ENCODE data around the gene RLIM.
"Not testable (repeated sequence)": the region's sequence is repeated elsewhere in the genome, so short reads cannot be mapped to it uniquely, and the experiment has no call there.

RLIM gene, protein sequence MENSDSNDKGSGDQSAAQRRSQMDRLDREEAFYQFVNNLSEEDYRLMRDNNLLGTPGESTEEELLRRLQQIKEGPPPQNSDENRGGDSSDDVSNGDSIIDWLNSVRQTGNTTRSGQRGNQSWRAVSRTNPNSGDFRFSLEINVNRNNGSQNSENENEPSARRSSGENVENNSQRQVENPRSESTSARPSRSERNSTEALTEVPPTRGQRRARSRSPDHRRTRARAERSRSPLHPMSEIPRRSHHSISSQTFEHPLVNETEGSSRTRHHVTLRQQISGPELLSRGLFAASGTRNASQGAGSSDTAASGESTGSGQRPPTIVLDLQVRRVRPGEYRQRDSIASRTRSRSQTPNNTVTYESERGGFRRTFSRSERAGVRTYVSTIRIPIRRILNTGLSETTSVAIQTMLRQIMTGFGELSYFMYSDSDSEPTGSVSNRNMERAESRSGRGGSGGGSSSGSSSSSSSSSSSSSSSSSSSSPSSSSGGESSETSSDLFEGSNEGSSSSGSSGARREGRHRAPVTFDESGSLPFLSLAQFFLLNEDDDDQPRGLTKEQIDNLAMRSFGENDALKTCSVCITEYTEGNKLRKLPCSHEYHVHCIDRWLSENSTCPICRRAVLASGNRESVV

DNA sequence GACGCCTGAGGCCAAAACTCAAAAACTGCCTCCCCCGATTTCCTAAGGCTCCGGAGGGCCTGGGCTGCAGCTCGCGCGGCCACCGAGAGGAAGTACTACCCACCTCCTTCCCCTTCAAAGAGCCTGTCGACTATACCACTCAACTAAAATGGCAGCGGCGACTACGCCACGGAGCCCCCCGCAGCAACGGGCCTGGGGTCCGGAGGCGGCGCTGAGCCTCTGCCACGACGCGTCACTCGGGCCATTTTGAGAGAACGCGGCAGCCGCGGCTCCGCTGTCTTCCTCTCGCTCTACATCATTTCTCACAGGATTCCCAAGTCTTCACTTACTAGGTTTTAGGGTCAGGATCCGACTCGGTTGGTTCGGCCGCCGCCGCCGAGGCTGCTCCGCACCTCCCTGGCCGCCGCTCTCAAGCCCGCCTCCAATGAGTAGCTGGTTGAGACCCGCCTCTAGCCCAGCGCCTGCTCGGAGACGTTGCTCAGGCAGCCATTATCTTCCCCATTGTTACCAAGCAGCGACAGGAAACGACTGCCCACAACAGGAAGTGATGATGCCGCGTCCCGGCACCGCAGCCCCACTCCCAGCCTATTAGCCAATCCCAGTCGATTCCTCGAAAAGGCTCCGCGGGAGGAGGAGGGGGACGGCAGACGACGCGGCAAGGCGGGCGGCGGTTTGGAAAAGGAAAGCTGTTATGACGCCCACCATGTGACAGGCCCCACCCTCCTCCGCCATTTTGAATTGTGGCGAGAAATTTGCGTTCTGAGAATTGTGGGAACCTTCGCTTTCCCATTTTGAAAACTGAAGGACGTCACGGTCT, at the start of gene RLIM:
RLIM (minus strand) TSS at position 532 of the 817 bp plus-strand sequence. CDS start 18,647 bp downstream, outside the sequence.
- DNase-seq, result peak; percentile 91

DNA sequence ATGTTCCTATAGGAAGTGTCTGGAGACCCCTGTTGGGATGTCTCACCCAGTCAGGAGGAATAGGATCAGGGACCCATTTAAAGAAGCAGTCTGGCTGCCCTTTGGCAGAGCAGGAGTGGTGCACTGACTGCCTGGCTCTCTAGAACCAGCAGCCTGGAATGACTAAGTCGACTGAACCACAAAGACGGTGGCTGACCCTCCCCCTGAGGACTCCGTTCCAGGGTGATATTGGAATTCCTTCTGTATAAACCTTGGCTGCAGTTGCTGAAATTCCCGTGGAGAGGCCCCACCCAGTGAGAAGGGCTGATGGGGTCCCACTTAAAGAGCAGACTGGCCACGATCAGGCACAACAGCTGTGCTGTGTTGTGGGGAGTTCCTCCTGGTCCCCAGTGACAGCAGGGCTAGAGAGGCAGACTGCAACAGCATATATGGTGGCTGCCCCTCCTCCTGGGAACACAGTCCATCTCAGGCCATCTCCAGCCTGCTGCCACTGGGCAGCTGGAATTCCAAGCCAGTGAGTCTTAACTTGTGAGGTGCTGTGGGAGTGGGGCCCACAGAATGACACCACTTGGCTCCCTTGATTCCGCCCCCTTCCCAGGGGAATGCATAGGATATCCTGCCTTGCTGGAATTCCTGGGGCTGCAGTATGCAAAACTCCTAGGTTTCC, 41.8 kb upstream of the RLIM start:
- no peak for DNase-seq

DNA sequence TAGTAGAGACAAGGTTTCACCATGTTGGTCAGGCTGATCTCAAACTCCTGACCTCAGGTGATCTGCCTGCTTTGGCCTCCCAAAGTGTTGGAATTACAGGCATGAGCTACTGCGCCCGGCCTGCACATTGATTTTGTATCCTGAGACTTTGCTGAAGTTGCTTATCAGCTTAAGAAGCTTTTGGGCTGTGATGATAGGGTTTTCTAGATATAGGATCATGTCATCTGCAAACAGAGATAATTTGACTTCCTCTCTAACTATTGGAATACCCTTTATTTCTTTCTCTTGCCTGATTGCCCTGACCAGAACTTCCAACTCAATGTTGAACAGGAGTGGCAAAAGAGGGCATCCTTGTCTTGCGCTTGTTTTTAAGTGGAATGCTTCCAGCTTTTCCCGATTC, 40.5 kb upstream of the RLIM start:
- DNase-seq, result not testable (repeated sequence)

DNA sequence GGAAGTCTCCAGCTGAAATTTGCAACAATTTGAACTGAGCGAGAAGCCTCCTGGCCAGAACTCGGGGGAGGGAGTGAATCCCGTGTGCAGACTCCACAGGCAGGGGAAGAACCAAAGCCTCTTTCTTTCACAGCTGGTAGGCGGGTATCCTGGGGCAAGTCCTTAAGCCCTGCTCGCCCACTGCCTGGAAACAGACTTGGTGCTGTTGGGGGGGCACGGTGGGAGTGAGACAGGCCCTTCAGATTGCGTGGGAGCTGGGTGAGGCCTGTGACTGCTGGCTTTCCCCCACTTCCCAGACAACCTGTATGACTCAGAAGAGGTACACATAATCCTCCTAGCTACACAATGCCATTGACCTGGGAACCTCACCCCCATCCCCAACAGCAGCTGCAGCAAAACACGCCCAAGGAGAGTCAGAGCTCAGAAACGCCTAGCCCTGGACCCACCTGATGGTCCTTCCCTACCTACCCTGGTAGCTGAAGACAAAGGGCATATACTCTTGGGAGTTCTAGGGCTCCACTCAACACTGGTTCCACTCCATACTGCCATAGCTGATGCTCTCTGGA, 22.4 kb upstream of the RLIM start:
- no peak for DNase-seq

DNA sequence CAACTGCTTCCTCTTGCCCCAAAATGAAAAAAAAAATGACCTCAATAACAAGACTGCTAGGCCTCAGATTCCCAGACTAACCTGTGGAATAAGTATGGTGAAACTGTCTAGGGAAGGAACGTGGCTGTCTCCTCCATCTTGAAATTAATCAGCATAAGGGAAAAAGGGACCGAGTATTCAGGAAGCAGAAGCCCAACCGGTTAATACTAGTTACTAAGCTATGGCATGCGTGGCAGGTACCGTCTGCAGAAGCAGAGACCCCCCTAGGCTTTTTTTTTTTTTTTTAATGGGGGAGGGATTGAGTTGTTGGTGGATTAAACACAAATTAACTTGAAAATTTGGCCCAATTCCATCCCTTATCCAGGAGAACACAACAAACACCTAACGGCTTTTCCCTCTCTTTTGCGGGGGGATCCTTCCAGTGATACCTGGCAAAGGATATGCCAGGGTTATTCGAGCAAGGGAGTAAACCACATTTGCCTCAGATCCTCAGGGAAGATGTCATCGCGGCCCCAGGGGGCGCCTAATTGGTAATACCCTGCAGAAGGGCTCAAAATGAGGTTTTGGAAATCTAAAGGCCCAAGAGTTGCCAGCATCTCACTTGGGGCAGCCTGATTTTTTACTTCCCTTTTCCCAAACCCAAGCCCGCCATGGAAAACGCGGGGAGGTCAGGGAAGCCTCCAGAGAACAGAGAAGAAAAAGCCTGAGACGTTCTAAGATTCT, 893 bp downstream of the RLIM start:
- DNase-seq, result no peak

DNA sequence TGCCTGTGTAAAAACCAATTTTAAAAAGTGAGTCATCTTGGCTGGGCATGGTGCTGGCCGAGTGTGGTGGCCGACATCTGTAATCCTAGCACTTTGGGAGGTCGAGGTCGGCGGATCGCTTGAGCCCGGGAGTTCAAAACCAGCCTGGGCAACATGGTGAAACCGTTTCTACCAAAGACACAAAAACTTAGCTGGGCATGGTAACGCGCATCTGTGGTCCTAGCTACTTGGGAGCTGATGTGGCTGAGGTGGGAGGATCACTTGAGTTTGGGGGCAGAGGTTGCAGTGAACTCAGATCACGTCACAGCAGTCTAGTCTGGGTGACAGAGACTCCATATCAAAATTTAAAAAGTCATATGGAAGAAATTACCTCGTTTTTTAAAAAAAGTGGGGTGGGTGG, 7.6 kb downstream of the RLIM start:
- no peak for DNase-seq

DNA sequence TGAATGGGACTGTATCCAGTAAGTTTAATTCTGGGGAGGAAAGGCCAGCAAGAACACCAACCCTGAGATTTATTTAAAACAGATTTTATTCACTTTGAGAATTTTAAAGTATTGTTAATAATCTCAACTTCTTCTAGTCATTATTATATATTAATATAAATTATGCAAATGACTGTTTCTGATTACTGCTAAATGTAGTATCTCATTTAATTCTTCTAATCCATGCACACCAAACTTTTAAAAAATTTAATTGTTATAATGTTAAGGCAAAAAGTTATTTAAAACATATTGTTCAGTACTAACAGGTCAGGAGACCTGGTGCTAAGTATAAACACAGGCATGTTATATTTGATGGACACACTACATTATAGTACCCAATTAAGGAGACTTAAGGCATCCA, 8.1 kb downstream of the RLIM start:
- DNase-seq, result no peak

DNA sequence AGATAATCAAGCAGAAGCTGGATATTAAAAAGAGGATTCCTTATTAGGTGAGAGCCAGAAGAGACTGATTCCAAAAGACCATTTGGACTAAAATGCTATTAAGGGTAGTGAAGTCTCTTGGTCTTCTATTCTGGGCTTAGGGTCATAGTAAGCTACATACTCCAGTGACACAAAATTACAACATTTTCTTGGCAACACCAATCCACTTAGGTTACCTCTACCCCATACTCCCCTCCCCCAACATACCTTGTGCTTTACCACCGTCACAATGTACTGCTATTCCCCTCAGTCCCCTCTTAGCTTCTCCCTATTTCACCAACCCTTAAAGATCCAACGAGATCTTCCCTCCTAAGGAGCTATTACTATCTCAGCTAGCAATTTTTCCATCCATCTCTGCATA, 11.4 kb downstream of the RLIM start:
- no peak for DNase-seq

DNA sequence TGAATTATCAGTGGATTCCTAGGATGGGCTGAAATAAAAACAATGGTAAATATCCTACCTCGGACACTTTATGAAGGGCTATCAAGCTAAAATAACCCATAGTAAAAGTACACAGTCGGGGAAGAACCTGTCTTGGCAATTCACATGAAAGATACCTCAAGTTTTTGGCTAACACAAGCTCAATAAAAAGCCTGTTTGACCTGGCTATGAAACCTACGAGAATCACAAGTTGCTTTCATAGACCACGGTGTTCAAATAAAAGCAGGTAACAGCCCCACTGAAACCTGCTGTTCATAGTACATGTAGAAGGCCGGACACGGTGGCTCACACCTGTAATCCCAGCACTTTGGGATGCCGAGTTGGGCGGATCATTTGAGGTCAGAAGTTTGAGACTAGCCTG, 12.3 kb downstream of the RLIM start:
- DNase-seq, result no peak

DNA sequence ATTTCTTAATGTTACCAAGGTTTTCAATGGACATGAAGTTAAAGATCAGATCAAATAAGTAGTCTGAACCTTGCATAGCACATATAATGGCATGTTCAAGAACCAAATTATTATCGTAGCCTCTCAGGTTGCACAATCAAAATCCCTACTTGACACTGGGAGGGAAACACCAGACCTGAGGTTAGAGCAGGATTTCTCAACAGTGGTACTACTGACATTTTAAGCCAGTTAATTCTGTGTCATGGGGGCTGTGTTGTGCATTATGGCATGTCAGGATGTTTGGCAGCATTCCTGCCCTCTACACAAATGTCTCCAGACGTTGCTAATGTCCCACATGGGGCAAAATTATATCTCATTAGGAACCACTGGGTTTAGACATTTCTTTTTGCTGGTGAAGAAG, 20.8 kb downstream of the RLIM start:
- no peak for DNase-seq

DNA sequence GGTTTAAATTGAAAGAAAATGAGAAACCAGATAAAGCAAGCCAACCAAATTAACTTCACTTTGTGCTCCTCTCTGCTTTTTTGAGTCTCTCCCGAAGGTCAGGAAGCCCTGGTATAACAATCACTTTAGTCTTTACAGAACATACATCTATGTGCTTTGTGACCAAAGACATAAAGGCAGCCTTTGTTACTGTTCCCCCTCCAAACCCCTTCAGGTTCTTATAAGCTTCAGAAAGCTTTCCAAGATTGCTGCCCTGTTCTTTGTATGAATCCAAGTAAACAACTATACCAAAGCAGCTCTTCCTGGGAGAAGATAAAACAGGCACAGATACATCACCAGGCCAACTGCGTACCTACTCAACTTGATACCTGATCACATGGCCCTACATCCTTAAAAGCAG, 28.7 kb downstream of the RLIM start:
- DNase-seq, result no peak

DNA sequence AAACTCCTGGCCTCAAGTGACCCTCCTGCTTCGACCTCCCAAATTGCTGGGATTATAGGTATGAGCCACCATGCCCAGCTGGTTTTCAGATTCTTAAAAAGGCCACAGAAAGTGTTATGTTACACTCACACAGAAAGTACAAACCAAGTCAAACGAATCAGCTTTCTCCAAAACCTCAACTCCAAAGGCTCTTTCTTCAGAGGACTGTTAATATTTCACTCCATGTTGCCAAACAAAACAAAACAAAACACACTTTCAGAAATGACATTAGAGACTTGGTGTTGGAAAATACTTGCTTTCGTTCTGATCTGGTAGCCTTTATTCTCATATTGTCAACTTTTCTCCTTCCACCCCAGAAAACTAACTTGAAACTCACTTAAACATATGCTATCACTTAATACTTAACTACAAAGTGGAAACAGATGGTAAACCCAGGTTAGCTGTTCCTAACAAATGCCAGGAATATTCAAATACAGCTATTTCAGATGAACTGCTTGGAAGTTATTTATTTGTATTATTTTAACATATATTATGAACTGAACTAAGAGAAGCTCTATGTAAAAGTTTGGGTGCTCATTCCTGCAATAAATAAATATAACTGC, 34.7 kb downstream of the RLIM start:
- DNase-seq, result no peak

DNA sequence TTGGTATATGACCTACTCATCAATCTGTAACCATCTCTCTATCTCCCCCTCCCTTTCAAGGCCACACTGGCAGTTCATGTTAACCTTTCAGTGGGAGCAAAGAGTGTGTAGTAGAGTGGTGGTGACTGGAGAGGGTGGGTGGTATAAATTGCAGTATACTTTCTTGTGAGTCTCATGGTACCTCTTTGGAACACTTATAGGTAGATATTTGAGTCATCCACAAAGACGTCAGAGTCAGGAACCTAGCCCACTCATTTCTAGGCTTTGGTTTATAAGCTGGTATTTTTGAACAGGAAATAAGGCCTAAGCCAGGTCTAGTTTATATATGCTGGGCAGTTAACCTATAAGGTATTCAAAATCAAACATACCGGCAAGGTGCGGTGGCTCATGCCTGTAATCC, 36.3 kb downstream of the RLIM start:
- no peak for DNase-seq

DNA sequence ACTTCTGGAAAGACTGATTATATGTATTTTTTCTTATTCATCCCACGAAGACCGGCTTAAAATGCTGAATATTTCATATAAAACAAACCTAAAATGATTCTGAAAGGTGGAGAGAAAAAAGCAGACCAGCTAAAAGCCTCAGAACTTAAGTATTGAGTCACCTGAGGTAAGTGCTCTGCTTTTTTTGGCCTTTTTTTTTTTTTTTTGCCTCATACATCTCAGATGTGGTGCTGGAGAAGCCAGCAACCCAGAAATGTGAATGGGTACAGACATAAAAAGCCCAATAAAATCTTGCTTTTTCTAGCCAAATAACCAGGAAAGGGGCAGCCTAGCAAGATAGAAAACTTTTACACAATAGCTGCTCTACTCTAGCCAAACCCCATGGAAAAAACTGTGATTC, 57.0 kb downstream of the RLIM start:
- DNase-seq, result no peak

DNA sequence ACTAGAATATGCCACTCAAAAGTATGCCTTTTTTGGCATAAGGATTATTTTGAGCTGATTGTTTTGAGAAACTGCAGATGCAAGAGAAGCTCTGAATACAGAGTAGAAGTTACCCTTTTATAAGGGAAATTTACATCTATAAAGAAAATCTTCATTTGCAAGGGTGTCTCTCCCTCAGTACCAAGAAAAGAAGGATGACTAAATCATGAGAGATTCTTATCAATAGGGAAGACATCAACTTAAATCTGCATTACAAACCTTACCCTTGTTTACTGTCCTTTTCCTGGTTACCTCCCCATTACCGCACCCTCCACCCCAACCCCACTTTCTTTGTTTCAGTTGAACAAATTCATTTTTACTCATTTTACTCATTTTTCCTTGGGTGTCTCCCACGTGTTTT, 62.5 kb downstream of the RLIM start:
- no peak for DNase-seq

DNA sequence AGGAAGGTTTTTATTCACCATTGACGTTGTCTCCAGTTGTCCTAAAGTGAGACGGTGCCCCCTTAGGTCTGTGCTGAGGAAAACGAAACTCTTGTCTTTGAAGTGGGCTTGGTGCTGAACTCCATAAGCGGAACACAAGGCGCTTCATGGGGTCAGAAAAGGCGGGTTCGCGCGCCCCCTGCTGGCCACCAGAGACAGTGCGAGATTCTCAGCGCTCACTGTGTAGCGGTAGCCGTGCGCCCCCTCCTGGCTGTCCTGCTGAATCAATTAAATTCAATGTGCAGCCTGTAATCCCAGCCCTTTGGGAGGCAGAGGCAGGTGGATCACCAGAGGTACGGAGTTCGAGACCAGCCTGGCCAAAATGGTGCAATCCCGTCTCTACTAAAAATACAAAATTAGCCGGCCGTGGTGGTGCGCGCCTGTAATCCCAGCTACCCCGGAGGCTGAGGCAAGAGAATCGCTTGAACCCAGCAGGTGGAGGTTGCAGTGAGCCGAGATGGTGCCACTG, 64.1 kb downstream of the RLIM start:
- peak; percentile 77 for DNase-seq

DNA sequence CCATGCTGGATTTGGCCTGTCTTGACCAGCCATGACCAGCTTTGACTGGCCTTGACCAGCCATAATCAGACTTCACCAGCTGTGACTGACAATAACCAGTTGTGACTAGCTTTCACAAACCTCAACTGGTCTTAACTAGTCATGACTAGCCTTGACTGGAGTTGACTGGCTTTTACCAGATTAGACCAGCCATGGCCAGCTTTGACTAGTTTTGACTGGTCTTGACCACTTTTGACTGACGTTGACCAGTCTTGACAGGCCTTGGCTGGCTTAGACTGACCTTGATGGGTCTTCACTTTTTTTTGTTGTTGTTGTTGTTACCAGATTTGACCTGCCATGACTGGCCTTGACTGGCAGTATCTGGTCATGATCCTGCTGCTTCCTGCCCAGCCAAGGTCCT, 67.4 kb downstream of the RLIM start:
- DNase-seq, result no peak

DNA sequence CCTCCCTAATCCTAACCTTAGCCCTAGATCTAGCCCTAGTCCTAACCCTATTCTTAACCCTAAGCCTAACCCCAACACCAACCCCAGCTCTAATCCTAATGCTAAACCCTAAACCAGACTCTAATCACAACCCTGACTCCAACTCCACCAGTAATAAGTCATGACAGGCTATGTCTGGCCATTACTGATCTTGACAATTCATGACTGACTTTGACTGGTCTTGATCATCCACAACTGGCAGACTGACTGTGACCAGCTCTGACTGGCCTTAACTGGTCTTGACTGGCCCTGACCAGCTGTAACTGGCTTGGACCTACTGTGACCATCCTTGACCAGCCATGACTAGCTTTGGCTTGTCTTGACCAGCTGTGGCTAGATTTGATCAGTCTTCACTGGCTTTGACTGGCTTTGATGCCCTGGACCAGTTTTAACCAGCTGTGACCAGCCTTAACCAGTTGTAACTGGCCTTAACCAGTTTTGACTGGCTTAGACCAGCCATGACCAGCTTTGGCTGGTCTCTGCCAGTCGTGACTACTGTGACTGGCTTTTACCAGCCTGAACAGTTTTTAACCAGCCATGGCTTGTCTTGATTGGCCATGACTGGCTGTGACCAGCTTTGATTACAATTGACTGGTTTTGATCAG, 68.4 kb downstream of the RLIM start:
- DNase-seq, result no peak

DNA sequence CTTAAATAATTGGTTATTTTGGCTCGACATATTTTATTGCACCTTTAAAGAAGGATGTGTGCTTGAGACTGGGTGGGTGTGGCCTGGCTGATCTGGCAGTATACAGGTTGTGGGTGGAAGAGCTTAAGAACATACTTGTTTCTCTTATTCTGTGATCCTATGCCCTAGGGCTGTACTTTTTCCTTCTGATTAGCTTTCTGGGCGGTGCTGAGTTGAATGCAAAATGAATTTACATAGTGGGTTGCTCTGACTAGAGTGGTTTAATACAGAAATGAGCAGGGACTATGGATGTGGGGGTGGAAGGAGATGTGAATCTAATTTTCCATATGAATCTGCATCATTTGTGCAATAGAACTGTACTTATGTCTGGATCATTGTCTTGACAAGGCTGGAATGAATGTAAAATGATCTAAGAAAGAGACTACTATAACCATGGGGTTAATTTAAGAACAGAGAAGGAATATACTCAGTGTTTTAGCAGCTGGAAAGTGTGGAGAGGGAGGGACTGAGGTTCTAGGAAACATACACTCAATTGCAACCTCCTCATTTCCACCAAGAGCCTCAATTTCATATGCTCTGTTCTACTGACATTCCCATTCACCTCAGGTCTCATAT, 73.7 kb downstream of the RLIM start:
- no peak for DNase-seq

DNA sequence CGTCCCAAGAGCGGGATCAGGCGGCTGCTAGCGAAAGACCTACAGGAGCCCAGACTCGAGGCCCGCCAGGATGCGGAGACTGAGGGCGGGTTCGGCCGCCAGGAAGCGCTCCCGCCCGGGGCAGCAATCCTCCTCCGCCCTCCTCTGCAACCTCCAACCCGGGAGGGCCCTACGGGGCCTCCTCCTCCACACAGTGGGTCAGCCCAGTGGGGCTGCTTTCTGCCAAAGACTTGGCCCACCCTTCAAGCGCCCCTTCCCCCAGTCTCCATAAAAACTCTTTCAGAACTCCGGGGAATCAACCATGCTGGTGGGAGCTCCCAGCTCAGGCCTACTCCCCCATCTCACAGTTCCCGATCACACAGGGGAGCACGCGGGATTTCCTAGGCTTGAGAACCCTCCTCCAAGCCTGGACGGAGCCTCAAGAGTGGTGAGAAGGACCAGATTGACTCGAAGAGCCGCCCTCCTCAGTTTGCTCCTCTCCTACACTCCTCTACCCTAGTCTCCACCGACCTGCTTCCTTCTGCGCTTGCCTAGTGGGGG, 77.5 kb downstream of the RLIM start:
- no peak for DNase-seq
